ENCODE results near the gene COLEC11.
"Not testable (repeated sequence)": the region's sequence is repeated elsewhere in the genome, so short reads cannot be mapped to it uniquely, and the experiment has no call there.

GRCh38 chr2:3569656-3570055, 25.3 kb upstream of the COLEC11 start:
- TF ChIP-seq, protein P1, sequence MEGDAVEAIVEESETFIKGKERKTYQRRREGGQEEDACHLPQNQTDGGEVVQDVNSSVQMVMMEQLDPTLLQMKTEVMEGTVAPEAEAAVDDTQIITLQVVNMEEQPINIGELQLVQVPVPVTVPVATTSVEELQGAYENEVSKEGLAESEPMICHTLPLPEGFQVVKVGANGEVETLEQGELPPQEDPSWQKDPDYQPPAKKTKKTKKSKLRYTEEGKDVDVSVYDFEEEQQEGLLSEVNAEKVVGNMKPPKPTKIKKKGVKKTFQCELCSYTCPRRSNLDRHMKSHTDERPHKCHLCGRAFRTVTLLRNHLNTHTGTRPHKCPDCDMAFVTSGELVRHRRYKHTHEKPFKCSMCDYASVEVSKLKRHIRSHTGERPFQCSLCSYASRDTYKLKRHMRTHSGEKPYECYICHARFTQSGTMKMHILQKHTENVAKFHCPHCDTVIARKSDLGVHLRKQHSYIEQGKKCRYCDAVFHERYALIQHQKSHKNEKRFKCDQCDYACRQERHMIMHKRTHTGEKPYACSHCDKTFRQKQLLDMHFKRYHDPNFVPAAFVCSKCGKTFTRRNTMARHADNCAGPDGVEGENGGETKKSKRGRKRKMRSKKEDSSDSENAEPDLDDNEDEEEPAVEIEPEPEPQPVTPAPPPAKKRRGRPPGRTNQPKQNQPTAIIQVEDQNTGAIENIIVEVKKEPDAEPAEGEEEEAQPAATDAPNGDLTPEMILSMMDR (IDR thresholded peaks at IDR 0.05; ENCODE audit: borderline replicate concordance, extremely low read depth, low read length, poor library complexity, severe bottlenecking): not testable (repeated sequence)
- not testable (repeated sequence) for TF ChIP-seq EZH2 (IDR thresholded peaks at IDR 0.05; ENCODE audit: borderline replicate concordance, low read depth, low read length, severe bottlenecking)

All from DND-41 (cell line).